Measurements from ENCODE around the gene NLRP10.

GRCh38 chr11:8011981-8012444 lies 46.8 kb upstream of the NLRP10 start:
- TF ChIP-seq CEBPB (IDR thresholded peaks at IDR 0.05) (no peak), TCF12 (IDR thresholded peaks at IDR 0.05; ENCODE audit: low read depth) (no peak), RAD21 (IDR thresholded peaks at IDR 0.05; ENCODE audit: low read depth) (no peak), EGR1 (IDR thresholded peaks at IDR 0.05) (no peak)

Data from Ishikawa (cell line).